RWPE1 (cell line): ENCODE measurements around the gene RBM33.

Experiments
- CTCF ChIA-PET: fragments of 350-600 bp; sonication (Branson Sonifier 250); formaldehyde crosslinking; extraction: SDS; loops from one replicate; lab custom pipeline; 2021; lab: Yijun Ruan, JAX
- POLR2A ChIA-PET: fragments of 400-600 bp; formaldehyde crosslinking; extraction: SDS; loops from one replicate; lab custom pipeline; 2020; ENCODE audit warnings: antibody characterized with exemption; ENCODE audit not compliant: low non-redundant PET; lab: Yijun Ruan, JAX
- DNase-seq: peaks from one replicate; pipeline ENCODE4 v3.0.0; 2012; ENCODE audit warnings: low spot score
- H3K27ac ChIP-seq: fragments of 450-650 bp; 2 replicates; pipeline ENCODE4 v1.5.1; 2017
- CTCF ChIP-seq: fragments of 450-650 bp; conservative IDR thresholded peaks from 2 replicates; pipeline ENCODE4 v1.5.1; 2017; ENCODE audit warnings: low read depth, mild to moderate bottlenecking

RBM33 gene

GRCh38 chr7:155677688-155678087 is 33.2 kb downstream of the RBM33 start:
- CTCF ChIA-PET = no interaction called here
- no peak overlapping the region for H3K27ac ChIP-seq
- POLR2A ChIA-PET = no interaction called here
- no peak for DNase-seq
- no peak for TF ChIP-seq CTCF

- H3K27ac ChIP-seq = no peak overlapping the region
- DNase-seq = no peak
- ChIA-PET CTCF (no interaction called here), POLR2A (no interaction called here)
- no peak for TF ChIP-seq CTCF
These were observed 35.7 kb downstream of the RBM33 start for GRCh38 chr7:155680124-155680523.

GRCh38 chr7:155680864-155681263 is 36.4 kb downstream of the RBM33 start:
- H3K27ac ChIP-seq = no peak overlapping the region
- TF ChIP-seq CTCF = no peak
- CTCF ChIA-PET = no interaction called here
- no peak for DNase-seq
- POLR2A ChIA-PET = no interaction called here

- no peak for DNase-seq
- H3K27ac ChIP-seq = no peak overlapping the region
- ChIA-PET CTCF (interaction anchor here (0.6 kb wide), 1 partner anchor 147 kb away, joined by 6 read pairs; no protein-coding TSS in a partner anchor), POLR2A (no interaction called here)
- TF ChIP-seq CTCF = no peak
These were observed 37.2 kb downstream of the RBM33 start for GRCh38 chr7:155681663-155682062.

- TF ChIP-seq CTCF = no peak
- no peak for DNase-seq
- CTCF ChIA-PET = no interaction called here
- POLR2A ChIA-PET = no interaction called here
- no peak overlapping the region for H3K27ac ChIP-seq
These were observed 38.0 kb downstream of the RBM33 start for GRCh38 chr7:155682484-155682883.

- no peak for TF ChIP-seq CTCF
- CTCF ChIA-PET = interaction anchor here (0.6 kb wide), 1 partner anchor 52 kb away, joined by 6 read pairs; no protein-coding TSS in a partner anchor
- no peak for DNase-seq
- POLR2A ChIA-PET = no interaction called here
- no peak overlapping the region for H3K27ac ChIP-seq
These were observed 38.6 kb downstream of the RBM33 start for GRCh38 chr7:155683098-155683497.

GRCh38 chr7:155683714-155684113 is 39.3 kb downstream of the RBM33 start:
- TF ChIP-seq CTCF = no peak
- H3K27ac ChIP-seq = no peak overlapping the region
- no peak for DNase-seq
- ChIA-PET POLR2A (no interaction called here), CTCF (interaction anchor here (0.6 kb wide), 1 partner anchor 53 kb away, joined by 6 read pairs; no protein-coding TSS in a partner anchor)
